ENCODE results near the gene ZNF470. TPM values are rescaled to one million over a fixed set of nuclear protein-coding genes. Genes with fewer than 3 reads are reported as not detected.

Gene ZNF470
- total and polyA plus RNA-seq, 2 of the 13 experiments (the other 11 are each of a cell fraction or from before 2014, with no cell fraction given), result not detected

DNA sequence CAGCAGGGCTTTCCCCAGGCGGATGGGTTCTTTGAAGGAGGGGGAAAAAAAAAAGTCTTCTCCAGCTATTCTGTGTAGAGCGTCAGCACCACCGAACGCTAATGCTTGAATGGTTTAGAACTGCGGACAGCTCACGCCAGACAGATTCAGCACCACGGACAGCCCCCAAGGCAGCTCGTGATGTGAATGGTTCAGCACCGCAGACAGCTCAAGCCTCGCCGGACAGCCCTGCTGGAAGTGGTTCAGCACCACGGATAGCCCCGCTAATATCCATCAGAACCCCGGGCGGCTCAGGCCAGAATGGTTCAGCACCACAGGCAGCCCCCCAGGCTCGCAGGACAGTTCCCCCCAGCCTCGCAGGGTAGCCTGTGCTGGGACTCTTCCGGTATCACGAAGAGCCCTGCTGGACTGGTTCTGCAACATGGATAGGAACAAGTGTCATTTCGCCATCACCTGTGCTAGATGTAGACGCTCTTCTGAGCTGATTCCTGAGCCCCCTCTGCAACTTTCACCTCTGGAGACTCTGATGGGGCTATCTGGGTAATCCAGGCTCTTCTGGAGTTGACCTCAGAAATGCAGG is 70.8 kb downstream of the ZNF470 start (continued):
- TF ChIP-seq, protein P1, sequence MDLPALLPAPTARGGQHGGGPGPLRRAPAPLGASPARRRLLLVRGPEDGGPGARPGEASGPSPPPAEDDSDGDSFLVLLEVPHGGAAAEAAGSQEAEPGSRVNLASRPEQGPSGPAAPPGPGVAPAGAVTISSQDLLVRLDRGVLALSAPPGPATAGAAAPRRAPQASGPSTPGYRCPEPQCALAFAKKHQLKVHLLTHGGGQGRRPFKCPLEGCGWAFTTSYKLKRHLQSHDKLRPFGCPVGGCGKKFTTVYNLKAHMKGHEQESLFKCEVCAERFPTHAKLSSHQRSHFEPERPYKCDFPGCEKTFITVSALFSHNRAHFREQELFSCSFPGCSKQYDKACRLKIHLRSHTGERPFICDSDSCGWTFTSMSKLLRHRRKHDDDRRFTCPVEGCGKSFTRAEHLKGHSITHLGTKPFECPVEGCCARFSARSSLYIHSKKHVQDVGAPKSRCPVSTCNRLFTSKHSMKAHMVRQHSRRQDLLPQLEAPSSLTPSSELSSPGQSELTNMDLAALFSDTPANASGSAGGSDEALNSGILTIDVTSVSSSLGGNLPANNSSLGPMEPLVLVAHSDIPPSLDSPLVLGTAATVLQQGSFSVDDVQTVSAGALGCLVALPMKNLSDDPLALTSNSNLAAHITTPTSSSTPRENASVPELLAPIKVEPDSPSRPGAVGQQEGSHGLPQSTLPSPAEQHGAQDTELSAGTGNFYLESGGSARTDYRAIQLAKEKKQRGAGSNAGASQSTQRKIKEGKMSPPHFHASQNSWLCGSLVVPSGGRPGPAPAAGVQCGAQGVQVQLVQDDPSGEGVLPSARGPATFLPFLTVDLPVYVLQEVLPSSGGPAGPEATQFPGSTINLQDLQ (CRISPR knock-in tag; IDR thresholded peaks at IDR 0.05), result peak; percentile 99
- TF ChIP-seq ZBTB7A (CRISPR knock-in tag; IDR thresholded peaks at IDR 0.05) (peak; percentile 99), ZNF337 (CRISPR knock-in tag; IDR thresholded peaks at IDR 0.05; ENCODE audit: borderline replicate concordance, low read depth) (peak; percentile 99; the same call in 1 of the 2 replicates), ZNF563 (CRISPR knock-in tag; IDR thresholded peaks at IDR 0.05) (peak; percentile 100), BHLHE40 (IDR thresholded peaks at IDR 0.05; ENCODE audit: low read length) (peak; percentile 21; the same call in 1 of the 2 replicates), RCOR2 (CRISPR knock-in tag; IDR thresholded peaks at IDR 0.05) (peak; percentile 82), ZSCAN22 (CRISPR knock-in tag; IDR thresholded peaks at IDR 0.05) (peak; percentile 91), MTF1 (CRISPR knock-in tag; IDR thresholded peaks at IDR 0.05) (peak; percentile 99), PAX8 (CRISPR knock-in tag; IDR thresholded peaks at IDR 0.05; ENCODE audit: borderline replicate concordance) (peak; percentile 99; the same call in 1 of the 2 replicates), ZFP37 (CRISPR knock-in tag; IDR thresholded peaks at IDR 0.05; ENCODE audit: borderline replicate concordance) (peak; percentile 100), ZSCAN21 (CRISPR knock-in tag; IDR thresholded peaks at IDR 0.05; ENCODE audit: borderline replicate concordance) (peak; percentile 100), ZSCAN30 (CRISPR knock-in tag; IDR thresholded peaks at IDR 0.05) (peak; percentile 99), KAT2B (IDR thresholded peaks at IDR 0.05; ENCODE audit: borderline replicate concordance, low read depth, low read length) (no peak)
- TF ChIP-seq, protein P2, sequence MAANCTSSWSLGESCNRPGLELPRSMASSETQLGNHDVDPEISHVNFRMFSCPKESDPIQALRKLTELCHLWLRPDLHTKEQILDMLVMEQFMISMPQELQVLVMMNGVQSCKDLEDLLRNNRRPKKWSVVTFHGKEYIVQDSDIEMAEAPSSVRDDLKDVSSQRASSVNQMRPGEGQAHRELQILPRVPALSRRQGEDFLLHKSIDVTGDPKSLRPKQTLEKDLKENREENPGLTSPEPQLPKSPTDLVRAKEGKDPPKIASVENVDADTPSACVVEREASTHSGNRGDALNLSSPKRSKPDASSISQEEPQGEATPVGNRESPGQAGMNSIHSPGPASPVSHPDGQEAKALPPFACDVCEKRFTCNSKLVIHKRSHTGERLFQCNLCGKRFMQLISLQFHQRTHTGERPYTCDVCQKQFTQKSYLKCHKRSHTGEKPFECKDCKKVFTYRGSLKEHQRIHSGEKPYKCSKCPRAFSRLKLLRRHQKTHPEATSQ (CRISPR knock-in tag; IDR thresholded peaks at IDR 0.05; ENCODE audit: borderline replicate concordance), result peak; percentile 93
- TF ChIP-seq, protein P3, sequence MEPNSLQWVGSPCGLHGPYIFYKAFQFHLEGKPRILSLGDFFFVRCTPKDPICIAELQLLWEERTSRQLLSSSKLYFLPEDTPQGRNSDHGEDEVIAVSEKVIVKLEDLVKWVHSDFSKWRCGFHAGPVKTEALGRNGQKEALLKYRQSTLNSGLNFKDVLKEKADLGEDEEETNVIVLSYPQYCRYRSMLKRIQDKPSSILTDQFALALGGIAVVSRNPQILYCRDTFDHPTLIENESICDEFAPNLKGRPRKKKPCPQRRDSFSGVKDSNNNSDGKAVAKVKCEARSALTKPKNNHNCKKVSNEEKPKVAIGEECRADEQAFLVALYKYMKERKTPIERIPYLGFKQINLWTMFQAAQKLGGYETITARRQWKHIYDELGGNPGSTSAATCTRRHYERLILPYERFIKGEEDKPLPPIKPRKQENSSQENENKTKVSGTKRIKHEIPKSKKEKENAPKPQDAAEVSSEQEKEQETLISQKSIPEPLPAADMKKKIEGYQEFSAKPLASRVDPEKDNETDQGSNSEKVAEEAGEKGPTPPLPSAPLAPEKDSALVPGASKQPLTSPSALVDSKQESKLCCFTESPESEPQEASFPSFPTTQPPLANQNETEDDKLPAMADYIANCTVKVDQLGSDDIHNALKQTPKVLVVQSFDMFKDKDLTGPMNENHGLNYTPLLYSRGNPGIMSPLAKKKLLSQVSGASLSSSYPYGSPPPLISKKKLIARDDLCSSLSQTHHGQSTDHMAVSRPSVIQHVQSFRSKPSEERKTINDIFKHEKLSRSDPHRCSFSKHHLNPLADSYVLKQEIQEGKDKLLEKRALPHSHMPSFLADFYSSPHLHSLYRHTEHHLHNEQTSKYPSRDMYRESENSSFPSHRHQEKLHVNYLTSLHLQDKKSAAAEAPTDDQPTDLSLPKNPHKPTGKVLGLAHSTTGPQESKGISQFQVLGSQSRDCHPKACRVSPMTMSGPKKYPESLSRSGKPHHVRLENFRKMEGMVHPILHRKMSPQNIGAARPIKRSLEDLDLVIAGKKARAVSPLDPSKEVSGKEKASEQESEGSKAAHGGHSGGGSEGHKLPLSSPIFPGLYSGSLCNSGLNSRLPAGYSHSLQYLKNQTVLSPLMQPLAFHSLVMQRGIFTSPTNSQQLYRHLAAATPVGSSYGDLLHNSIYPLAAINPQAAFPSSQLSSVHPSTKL (CRISPR knock-in tag; IDR thresholded peaks at IDR 0.05), result peak; percentile 94
- TF ChIP-seq, protein P4, sequence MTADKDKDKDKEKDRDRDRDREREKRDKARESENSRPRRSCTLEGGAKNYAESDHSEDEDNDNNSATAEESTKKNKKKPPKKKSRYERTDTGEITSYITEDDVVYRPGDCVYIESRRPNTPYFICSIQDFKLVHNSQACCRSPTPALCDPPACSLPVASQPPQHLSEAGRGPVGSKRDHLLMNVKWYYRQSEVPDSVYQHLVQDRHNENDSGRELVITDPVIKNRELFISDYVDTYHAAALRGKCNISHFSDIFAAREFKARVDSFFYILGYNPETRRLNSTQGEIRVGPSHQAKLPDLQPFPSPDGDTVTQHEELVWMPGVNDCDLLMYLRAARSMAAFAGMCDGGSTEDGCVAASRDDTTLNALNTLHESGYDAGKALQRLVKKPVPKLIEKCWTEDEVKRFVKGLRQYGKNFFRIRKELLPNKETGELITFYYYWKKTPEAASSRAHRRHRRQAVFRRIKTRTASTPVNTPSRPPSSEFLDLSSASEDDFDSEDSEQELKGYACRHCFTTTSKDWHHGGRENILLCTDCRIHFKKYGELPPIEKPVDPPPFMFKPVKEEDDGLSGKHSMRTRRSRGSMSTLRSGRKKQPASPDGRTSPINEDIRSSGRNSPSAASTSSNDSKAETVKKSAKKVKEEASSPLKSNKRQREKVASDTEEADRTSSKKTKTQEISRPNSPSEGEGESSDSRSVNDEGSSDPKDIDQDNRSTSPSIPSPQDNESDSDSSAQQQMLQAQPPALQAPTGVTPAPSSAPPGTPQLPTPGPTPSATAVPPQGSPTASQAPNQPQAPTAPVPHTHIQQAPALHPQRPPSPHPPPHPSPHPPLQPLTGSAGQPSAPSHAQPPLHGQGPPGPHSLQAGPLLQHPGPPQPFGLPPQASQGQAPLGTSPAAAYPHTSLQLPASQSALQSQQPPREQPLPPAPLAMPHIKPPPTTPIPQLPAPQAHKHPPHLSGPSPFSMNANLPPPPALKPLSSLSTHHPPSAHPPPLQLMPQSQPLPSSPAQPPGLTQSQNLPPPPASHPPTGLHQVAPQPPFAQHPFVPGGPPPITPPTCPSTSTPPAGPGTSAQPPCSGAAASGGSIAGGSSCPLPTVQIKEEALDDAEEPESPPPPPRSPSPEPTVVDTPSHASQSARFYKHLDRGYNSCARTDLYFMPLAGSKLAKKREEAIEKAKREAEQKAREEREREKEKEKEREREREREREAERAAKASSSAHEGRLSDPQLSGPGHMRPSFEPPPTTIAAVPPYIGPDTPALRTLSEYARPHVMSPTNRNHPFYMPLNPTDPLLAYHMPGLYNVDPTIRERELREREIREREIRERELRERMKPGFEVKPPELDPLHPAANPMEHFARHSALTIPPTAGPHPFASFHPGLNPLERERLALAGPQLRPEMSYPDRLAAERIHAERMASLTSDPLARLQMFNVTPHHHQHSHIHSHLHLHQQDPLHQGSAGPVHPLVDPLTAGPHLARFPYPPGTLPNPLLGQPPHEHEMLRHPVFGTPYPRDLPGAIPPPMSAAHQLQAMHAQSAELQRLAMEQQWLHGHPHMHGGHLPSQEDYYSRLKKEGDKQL (CRISPR knock-in tag; IDR thresholded peaks at IDR 0.05; ENCODE audit: low read depth), result peak; percentile 92
